T-cell (primary cell): Measurements from ENCODE around the gene TBC1D22A. TPM values are rescaled to one million over a fixed set of nuclear protein-coding genes. Genes with fewer than 3 reads are reported as not detected.

ENCODE experiments used
- ATAC-seq, 4 experiments: fragments of 200-7000 bp in 3 of 4; fragments of 150-1000 bp in 1 of 4; cut with Tn5 transposase; replicated peaks in 1 of 4; 1 replicate in 3 of 4; 2 replicates in 1 of 4; pipeline ENCODE4 v1.10.0; 2021; ENCODE audit warnings: moderate library complexity in 3 of 4, mild to moderate bottlenecking in 2 of 4, moderate number of reproducible peaks in 1 of 4
- CTCF ChIA-PET, 2 donors: fragments of 300-600 bp; sonication (Branson Sonifier 250); formaldehyde crosslinking; loops; one replicate each; lab custom pipeline; 2022; ENCODE audit warnings: antibody characterized with exemption in 2 of 2; lab: Charles Lee
- POLR2A ChIA-PET, 2 donors: fragments of 300-600 bp; sonication (Branson Sonifier 250); formaldehyde crosslinking; loops; one replicate each; lab custom pipeline; 2022; ENCODE audit warnings: antibody characterized with exemption in 2 of 2; lab: Charles Lee
- DNase-seq, 35 experiments: peaks; one replicate each; pipeline versions ENCODE4 v3.0.0 to v3.0.0-alpha.2; 2013 to 2023
- H3K27ac ChIP-seq: one replicate; pipeline ENCODE4 v1.5.1; 2013; ENCODE audit warnings: low read length
- H3K27me3 ChIP-seq, 2 experiments: replicated peaks in 1 of 2; 1 replicate in 1 of 2; 2 replicates in 1 of 2; pipeline versions ENCODE4 v1.6.1 to v1.7.0; 2013; ENCODE audit warnings: low read length in 1 of 2, mixed read lengths in 1 of 2; ENCODE audit not compliant: control insufficient read depth in 2 of 2, insufficient read depth in 2 of 2; ENCODE audit errors: extremely low read depth in 1 of 2
- H3K36me3 ChIP-seq, 2 donors: 1 replicate in 1 of 2; 2 replicates in 1 of 2; pipeline versions ENCODE4 v1.6.1 to v1.7.0; 2013; ENCODE audit warnings: low read length in 1 of 2; ENCODE audit not compliant: control insufficient read depth in 2 of 2, insufficient read depth in 1 of 2; ENCODE audit errors: extremely low read depth in 1 of 2
- H3K4me1 ChIP-seq, 2 experiments: 1 replicate in 1 of 2; 2 replicates in 1 of 2; pipeline versions ENCODE4 v1.6.1 to v1.7.0; 2013; ENCODE audit warnings: low read length in 2 of 2, mixed read lengths in 1 of 2; ENCODE audit not compliant: insufficient read depth in 2 of 2, control insufficient read depth in 1 of 2; ENCODE audit errors: extremely low read depth in 1 of 2
- H3K4me3 ChIP-seq, 2 donors: 1 replicate in 1 of 2; 2 replicates in 1 of 2; pipeline versions ENCODE4 v1.5.1 to v1.7.0; 2013; ENCODE audit warnings: mild to moderate bottlenecking in 2 of 2, low read length in 1 of 2, moderate library complexity in 1 of 2; ENCODE audit not compliant: control insufficient read depth in 1 of 2; ENCODE audit errors: extremely low read depth in 1 of 2
- H3K9me3 ChIP-seq: 2 replicates; pipeline ENCODE4 v1.7.0; 2013
- H3K27ac Mint-ChIP-seq, 2 donors: one replicate each; pipeline ENCODE4 v1.8.0; 2020 to 2021; ENCODE audit warnings: mild to moderate bottlenecking in 2 of 2, mixed read lengths in 2 of 2
- H3K27me3 Mint-ChIP-seq, 2 donors: one replicate each; pipeline ENCODE4 v1.8.0; 2021 to 2022; ENCODE audit warnings: mixed read lengths in 2 of 2
- H3K36me3 Mint-ChIP-seq: one replicate; pipeline ENCODE4 v1.8.0; 2021; ENCODE audit warnings: mixed read lengths
- H3K4me1 Mint-ChIP-seq, 3 donors: one replicate each; pipeline ENCODE4 v1.8.0; 2020 to 2022; ENCODE audit warnings: mixed read lengths in 3 of 3, mild to moderate bottlenecking in 1 of 3
- H3K4me3 Mint-ChIP-seq, 3 donors: one replicate each; pipeline ENCODE4 v1.8.0; 2020 to 2022; ENCODE audit warnings: mild to moderate bottlenecking in 3 of 3, mixed read lengths in 3 of 3, moderate library complexity in 3 of 3
- H3K9me3 Mint-ChIP-seq, 3 donors: one replicate each; pipeline ENCODE4 v1.8.0; 2020 to 2022; ENCODE audit warnings: mixed read lengths in 3 of 3
- WGBS: methylation state at CpG from one replicate; pipeline ENCODE4 v1.1.5; 2013; ENCODE audit warnings: missing lambda C conversion rate; ENCODE audit not compliant: insufficient coverage; 5-methylcytosine and 5-hydroxymethylcytosine counted together
- total RNA-seq, 35 experiments: library from RNA in 6 of 35; stranded (reverse) in 6 of 35; fragments of 120-200 nt in 1 of 35; gene quantifications; one replicate each; pipeline versions ENCODE4 v1.2.1 to v1.2.4 and lab custom pipeline; 2013 to 2026

The TBC1D22A gene
- total RNA-seq, 5 donors from 2014 or later (not counting 1 experiment from before 2014, with no cell fraction given) = 38.3 to 67.8 (median 57.7) TPM

DNA sequence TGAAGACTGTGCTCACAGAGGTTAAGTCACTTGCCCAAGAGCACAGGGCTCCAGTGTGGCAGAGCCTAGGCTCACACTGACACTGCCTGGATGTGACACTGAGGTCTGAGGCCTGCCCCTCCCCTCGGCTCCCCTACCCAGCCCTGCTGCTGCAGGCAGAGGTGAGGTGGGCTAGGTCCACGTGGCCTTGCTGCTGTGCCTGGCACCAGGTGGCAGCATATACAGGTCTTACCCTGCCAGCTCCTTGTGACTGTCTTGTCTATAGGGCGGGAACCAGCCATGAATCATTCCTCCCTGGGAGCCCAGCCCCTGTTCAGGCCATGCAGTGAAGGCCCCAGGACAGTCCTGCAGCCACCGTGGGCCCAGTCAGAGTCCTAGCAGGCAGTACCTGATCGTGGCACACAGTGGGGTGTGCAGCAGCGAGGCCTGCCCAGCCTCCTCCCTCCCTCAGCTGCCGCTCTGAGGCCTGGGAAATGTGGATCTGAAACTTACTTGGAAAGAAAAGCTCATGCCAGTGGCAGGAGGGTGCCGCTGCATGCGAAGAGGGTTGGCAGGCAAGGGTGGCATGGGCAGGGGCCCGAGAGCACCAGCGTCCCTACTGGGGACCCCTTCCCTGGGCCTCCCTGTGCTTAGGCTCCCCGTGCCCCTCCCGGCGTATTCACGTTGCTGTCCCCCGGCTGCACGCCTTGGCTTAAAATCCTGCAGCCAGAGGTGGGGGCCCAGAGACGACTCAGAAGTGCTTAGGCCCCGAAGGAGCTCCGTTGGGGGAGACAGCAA, 23.2 kb upstream of the TBC1D22A start:
- peaks cover 39 to 43% (median 40%) of the 10 kb centered on the region in 3 donors for H3K4me1 Mint-ChIP-seq
- peak in 34 of 35 experiments; percentile 13 to 92 (median 80) for DNase-seq
- peaks cover 24 to 50% of the 10 kb centered on the region in 2 experiments for H3K4me1 ChIP-seq
- no peaks in the 10 kb centered on the region for H3K27me3 Mint-ChIP-seq
- H3K4me3 ChIP-seq = peak overlapping the region in 1 of 2 donors; percentile 56
- H3K4me3 Mint-ChIP-seq = peak overlapping the region; percentile 84 to 91 (median 87)
- ATAC-seq = peak in 2 of 4 experiments; percentile 73 to 78
- CTCF ChIA-PET = interaction anchor here (0.8 to 3.2 kb wide), 12 partner anchors 10 to 67 kb away, joined by 3 to 35 read pairs (median 6); partner anchors contain the start of gene TBC1D22A (in 1 of the 2)
- H3K27me3 ChIP-seq = no peaks in the 10 kb centered on the region
- no peaks in the 10 kb centered on the region for H3K9me3 ChIP-seq
- H3K36me3 Mint-ChIP-seq = peaks cover 11% of the 10 kb centered on the region
- peaks cover 0 to 3% of the 10 kb centered on the region in 2 donors for H3K36me3 ChIP-seq
- H3K27ac Mint-ChIP-seq = peak overlapping the region; percentile 94 to 96
- POLR2A ChIA-PET = interaction anchor here in 1 of 2 donors (1.0 kb wide), 1 partner anchor 23 kb away, joined by 4 read pairs; the partner anchor contains the start of gene TBC1D22A
- no peaks in the 10 kb centered on the region for H3K9me3 Mint-ChIP-seq
- H3K27ac ChIP-seq = peak overlapping the region; percentile 56
- 97% methylated on average over 9 of the region's 20 CpGs for WGBS

DNA sequence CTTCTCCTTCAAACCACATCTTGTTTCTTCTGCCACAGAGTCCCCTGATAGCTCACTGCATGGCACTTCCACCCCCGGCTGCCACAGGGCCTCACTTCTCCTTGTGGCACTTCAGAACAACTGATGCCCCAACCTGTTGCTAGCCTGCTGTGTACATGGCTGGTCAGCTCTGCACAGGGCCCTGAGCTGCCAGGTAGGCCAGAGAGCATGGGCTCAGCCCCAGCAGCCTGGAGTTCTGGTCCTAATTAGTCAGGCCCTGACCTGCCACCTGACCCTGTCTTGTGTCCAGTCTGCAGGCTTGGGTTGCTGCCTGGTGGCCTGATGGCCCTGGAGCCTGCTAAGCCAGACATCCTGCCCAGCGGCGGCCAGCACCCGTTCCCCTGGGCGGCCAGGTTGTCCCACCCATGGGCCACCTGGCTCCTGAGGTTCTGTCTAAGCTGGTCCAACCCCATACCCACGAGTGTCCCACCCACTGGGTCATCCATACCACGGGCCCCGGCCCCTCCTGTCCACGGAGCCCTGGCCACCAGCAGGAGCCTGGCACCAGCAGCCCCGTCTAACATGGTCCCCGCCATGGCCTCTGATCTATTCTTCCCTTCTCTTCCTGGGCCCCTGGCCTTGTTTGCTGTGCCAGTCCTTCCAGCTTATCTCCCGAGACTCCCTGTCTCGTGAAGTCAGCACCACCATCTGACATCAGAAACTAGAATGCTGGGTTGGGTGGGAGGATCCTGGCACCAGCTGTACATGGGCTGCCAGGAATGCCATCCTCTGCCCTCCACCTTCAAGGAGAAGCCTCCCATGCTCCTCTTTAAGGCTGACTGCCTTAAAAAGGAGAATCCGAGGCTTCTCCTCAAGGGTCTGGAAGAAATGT, 21.3 kb upstream of the TBC1D22A start:
- H3K27me3 Mint-ChIP-seq = no peaks in the 10 kb centered on the region
- POLR2A ChIA-PET = no interaction called here
- H3K9me3 Mint-ChIP-seq = no peaks in the 10 kb centered on the region
- Histone ChIP-seq H3K27me3 (no peaks in the 10 kb centered on the region), H3K27ac (no peak overlapping the region), H3K9me3 (no peaks in the 10 kb centered on the region), H3K4me3 (no peak overlapping the region), H3K36me3 (peaks cover 0 to 3% of the 10 kb centered on the region in 2 donors), H3K4me1 (peaks cover 11 to 33% of the 10 kb centered on the region in 2 experiments)
- DNase-seq (no peak), ATAC-seq (no peak)
- peaks cover 3% of the 10 kb centered on the region for H3K36me3 Mint-ChIP-seq
- H3K4me1 Mint-ChIP-seq = peaks cover 20 to 24% (median 22%) of the 10 kb centered on the region in 3 donors
- CTCF ChIA-PET = interaction anchor here (0.6 to 3.2 kb wide), 4 partner anchors 9 to 178 kb away, joined by 3 to 35 read pairs (median 8); no protein-coding TSS in a partner anchor
- WGBS = 87% methylated on average over 10 of the region's 14 CpGs
- H3K27ac Mint-ChIP-seq = peak overlapping the region; percentile 83 to 84
- peak overlapping the region in 1 of 3 donors; percentile 35 for H3K4me3 Mint-ChIP-seq

DNA sequence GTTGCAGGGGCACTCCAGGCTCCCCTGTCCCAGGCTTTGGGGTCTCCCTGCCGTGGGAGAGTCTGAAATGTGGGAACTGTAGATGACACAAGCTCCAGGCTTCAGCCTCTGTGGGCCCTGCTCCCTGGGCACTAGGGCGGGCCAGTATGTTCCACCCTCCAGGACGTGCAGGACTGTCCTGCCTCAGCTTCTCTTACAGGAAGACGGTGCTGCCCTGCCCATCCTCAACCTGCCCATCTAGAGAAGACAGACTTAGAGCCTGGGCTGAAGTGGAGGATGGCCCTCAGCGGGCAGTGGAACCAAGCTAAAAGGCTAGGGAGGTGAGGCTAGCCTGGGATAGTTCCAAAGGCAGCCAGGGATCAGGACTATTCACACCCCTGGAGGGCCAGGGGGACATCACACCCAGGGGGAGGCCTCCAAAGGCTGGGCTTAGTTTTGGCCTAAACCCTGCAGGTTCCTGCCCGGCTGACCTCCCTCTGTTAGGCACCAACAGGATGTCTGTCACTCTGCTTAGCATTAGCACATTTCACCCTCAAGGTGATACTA, 20.4 kb upstream of the TBC1D22A start:
- H3K36me3 Mint-ChIP-seq = peaks cover 3% of the 10 kb centered on the region
- H3K27me3 ChIP-seq = no peaks in the 10 kb centered on the region
- CTCF ChIA-PET = no interaction called here
- H3K27ac Mint-ChIP-seq = peak overlapping the region; percentile 61 to 83
- H3K36me3 ChIP-seq = no peaks in the 10 kb centered on the region
- no peaks in the 10 kb centered on the region for H3K9me3 Mint-ChIP-seq
- POLR2A ChIA-PET = no interaction called here
- H3K4me3 Mint-ChIP-seq = no peak overlapping the region
- DNase-seq (no peak), ATAC-seq (no peak)
- 89% methylated on average over 4 of the region's 6 CpGs for whole genome bisulfite sequencing
- H3K4me3 ChIP-seq = no peak overlapping the region
- H3K4me1 Mint-ChIP-seq = peaks cover 12 to 18% (median 14%) of the 10 kb centered on the region in 3 donors
- H3K9me3 ChIP-seq = no peaks in the 10 kb centered on the region
- peaks cover 5 to 28% of the 10 kb centered on the region in 2 experiments for H3K4me1 ChIP-seq
- H3K27me3 Mint-ChIP-seq = no peaks in the 10 kb centered on the region
- H3K27ac ChIP-seq = no peak overlapping the region

DNA sequence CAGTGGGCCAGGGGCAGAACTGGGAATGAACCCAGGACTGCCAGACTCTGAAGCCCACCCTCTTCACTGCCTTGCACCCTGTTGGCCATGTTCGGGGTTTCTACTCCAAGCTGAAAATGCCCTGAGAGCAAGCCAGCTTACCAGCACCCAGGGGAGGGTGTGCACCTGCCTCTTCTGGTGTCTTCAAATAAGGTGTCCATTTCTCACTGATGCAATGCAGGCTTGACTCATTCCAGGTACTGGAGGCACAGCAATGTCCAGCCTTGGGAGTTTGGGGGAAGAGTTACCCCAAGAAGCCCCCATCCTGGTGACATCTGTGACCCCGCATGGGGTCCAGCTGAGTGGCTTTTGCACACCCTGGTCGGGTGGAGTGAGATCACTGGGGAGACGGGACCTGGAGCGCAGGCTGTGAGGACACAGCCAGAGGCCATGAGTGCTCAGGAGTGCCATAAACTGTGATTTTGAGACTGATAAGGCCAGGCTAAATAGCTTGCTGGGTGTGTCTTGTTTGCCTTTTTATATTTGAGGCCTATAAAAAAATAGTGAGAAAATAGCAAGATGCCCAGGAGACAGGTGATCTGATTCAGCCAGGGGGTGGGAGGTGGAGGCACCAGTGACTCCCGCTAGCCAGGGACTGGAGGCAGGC, 19.8 kb upstream of the TBC1D22A start:
- Mint-ChIP-seq H3K27ac (peak overlapping the region in 1 of 2 donors; percentile 11), H3K27me3 (no peaks in the 10 kb centered on the region), H3K4me3 (no peak overlapping the region), H3K36me3 (no peaks in the 10 kb centered on the region), H3K4me1 (peaks cover 9 to 16% (median 10%) of the 10 kb centered on the region in 3 donors), H3K9me3 (no peaks in the 10 kb centered on the region)
- 98% methylated on average over 5 of the region's 6 CpGs for WGBS
- no peaks in the 10 kb centered on the region for H3K9me3 ChIP-seq
- POLR2A ChIA-PET = no interaction called here
- DNase-seq = no peak
- no peaks in the 10 kb centered on the region for H3K36me3 ChIP-seq
- H3K27me3 ChIP-seq = no peaks in the 10 kb centered on the region
- peaks cover 5 to 30% of the 10 kb centered on the region in 2 experiments for H3K4me1 ChIP-seq
- CTCF ChIA-PET = no interaction called here
- no peak overlapping the region for H3K27ac ChIP-seq
- H3K4me3 ChIP-seq = no peak overlapping the region
- no peak for ATAC-seq

- no peak overlapping the region for H3K4me3 Mint-ChIP-seq
- Histone ChIP-seq H3K4me3 (no peak overlapping the region), H3K27me3 (no peaks in the 10 kb centered on the region), H3K9me3 (no peaks in the 10 kb centered on the region), H3K36me3 (no peaks in the 10 kb centered on the region), H3K4me1 (peaks cover 12 to 38% of the 10 kb centered on the region in 2 experiments), H3K27ac (no peak overlapping the region)
- no peaks in the 10 kb centered on the region for H3K9me3 Mint-ChIP-seq
- DNase-seq (no peak), ATAC-seq (no peak)
- no peaks in the 10 kb centered on the region for H3K27me3 Mint-ChIP-seq
- 87% methylated on average over 3 of the region's 6 CpGs for WGBS
- H3K4me1 Mint-ChIP-seq = peaks cover 11 to 26% (median 13%) of the 10 kb centered on the region in 3 donors
- ChIA-PET CTCF (no interaction called here), POLR2A (no interaction called here)
- H3K36me3 Mint-ChIP-seq = no peaks in the 10 kb centered on the region
- no peak overlapping the region for H3K27ac Mint-ChIP-seq
These were observed 17.9 kb upstream of the TBC1D22A start for GRCh38 chr22:46744581-46744980.
